Hepatic stellate cell (primary cell): ENCODE measurements around the gene PTPDC1.

ENCODE experiments used
- DNase-seq: peaks from one replicate; pipeline ENCODE4 v3.0.0; 2011; ENCODE audit warnings: low spot score

PTPDC1 gene

DNA sequence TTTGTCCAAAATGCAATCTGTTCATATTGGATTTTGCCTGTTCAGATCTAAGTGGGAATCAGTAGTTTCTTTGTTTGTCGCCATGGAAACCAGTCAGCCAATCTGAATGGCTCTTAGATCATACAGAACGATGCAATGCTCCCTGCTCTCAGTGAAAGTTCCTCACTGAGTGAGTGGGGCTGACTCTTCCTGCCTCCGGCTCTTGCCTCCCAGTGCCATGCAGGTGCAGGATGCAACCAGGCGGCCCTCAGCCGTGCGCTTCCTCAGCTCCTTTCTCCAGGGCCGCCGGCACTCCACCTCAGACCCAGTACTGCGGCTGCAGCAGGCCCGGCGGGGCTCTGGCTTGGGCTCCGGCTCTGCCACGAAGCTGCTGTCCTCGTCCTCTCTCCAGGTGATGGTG lies at the start of gene PTPDC1:
TSS of gene PTPDC1 (plus strand) at position 151 of the 400 bp plus-strand sequence. CDS start at position 218, 67 bp downstream.
- peak; percentile 43 for DNase-seq

GRCh38 chr9:94034511-94034910 lies 49.8 kb upstream of the PTPDC1 start:
- DNase-seq: no peak

- DNase-seq: no peak
Observed at GRCh38 chr9:94039786-94040185, 44.5 kb upstream of the PTPDC1 start.

- no peak for DNase-seq
Observed at GRCh38 chr9:94042516-94043360, 41.5 kb upstream of the PTPDC1 start.

DNA sequence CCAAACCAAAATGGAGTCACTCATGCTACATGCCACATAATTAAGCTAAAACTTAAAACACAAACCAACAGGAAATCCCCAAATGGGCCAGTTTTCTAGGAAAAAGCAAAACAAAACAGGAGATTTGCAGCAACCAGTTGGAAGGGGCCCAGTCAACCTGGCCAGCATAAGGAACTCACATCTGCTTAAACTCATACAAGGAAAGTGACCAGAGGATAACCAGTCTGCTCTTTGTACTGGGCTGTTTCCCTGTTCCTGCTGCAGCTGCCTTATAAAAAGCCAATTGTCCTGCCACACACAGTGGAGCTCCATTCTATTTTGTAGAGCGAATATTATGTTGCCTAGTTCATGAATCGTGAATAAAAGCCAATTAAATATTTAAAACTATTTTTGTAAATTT lies 29.5 kb upstream of the PTPDC1 start:
- DNase-seq: no peak

- peak; percentile 40 for DNase-seq
Observed at GRCh38 chr9:94056442-94056974, 27.8 kb upstream of the PTPDC1 start.

DNA sequence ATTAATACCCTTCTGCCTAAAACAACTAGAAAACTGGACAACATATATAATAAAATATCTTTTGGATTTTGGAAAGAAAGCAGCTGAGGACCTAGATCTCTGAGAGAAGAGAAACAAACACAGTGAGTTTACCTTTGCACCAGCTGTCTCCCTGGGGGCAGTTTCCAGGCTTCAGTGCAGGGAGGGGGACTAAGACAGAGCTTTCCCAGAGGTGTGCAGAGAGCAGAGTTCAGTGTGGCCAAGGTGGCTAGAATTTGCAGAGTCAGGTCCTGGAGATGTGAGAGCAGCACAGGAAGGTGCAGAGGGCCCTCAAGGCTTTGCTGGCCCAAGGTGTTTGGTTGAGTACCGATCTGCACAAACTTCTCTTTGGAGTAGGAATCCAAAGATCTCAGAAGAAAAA lies 26.3 kb upstream of the PTPDC1 start:
- no peak for DNase-seq

- no peak for DNase-seq
Observed at GRCh38 chr9:94061864-94062263, 22.4 kb upstream of the PTPDC1 start.

GRCh38 chr9:94065535-94065961 lies 18.7 kb upstream of the PTPDC1 start:
- peak; percentile 39 for DNase-seq

DNA sequence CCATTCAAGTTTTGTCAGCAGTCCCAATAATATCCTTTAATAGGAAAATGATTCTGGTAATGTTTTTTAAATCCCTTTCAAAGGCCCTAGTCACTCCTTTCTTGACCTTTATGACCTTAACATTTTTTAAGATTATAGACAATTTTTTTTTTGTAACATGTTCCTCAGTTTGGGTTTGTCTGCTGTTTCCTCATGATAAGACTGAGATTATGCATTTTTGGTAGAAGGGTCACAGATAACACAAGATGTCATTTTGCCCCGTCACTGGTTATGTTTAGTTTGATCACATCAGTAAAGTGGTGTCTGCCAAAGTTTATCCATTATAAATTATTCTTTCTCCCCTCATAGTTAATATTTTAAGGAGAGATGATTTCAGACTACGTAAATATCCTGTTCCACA lies 16.0 kb upstream of the PTPDC1 start:
- DNase-seq: no peak

DNA sequence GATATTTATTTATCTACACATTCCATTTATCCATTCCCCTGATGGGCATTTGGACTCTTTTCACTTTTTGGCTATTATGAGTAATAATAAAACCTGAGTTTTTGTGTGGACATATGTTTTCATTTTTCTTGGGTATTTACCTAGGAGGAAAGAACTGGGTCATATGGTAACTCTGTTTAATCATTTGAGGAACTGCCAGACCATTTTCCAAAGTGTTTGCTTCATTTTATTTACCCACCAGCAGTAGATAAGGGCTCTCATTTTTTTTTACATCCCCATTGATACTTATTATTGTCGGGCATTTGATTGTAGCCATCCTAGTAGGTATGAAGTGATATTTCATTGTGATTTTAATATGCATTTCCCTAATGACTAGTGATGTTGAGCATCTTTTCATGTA lies 7.7 kb upstream of the PTPDC1 start:
- no peak for DNase-seq

GRCh38 chr9:94078086-94078485 lies 6.2 kb upstream of the PTPDC1 start:
- DNase-seq: no peak

- DNase-seq: no peak
Observed at GRCh38 chr9:94079236-94079635, 5.0 kb upstream of the PTPDC1 start.

GRCh38 chr9:94080249-94080648 lies 4.0 kb upstream of the PTPDC1 start:
- no peak for DNase-seq

DNA sequence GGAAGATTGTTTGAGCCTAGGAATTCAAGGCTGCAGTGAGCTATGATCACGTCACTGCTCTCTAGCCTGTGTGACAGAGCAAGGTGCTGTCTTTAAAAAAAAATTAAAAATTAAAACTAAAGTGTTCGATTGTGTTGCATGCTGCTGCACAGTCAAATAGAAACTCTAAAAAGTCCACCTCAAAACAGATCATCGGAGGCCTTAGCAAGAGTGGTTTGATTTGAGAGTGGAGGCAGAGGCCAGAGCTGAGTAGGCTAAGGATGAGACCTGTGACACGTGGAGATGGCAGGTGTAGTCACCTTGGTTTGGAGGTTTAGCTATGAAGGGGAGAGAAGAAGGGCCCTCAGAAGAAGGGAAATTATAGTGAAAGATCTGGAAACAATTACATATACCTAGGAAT lies 2.8 kb upstream of the PTPDC1 start:
- DNase-seq: no peak

DNA sequence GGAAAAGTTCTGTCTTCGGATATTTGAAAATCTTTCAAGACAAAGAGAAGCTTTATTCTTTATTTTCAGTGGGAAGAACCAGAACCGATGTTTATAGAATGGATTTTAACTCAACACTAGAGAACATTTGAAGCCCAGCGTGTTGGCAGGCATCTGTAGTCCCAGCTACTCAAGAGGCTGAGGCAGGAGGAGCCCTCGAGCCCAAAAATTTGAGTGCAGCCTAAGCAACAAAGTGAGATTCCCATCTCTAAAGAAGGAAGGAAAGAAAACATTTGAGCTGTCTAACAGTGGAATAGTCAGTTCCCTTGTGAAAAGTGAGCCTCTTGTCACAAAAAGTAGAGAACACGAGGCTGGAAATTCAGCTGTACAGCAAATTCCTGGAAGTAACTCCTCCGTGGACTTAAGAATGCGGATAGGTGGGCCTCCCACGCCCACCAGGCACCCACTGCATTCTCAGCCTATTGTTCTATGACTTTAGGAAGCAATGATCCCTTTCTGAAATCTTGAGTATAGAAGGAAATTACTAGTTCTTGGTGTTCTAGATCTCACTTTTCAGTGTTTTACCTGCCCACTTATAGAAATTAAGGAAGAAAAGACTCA lies 2.3 kb upstream of the PTPDC1 start:
- DNase-seq: no peak

- no peak for DNase-seq
Observed at GRCh38 chr9:94082553-94082952, 1.7 kb upstream of the PTPDC1 start.

DNA sequence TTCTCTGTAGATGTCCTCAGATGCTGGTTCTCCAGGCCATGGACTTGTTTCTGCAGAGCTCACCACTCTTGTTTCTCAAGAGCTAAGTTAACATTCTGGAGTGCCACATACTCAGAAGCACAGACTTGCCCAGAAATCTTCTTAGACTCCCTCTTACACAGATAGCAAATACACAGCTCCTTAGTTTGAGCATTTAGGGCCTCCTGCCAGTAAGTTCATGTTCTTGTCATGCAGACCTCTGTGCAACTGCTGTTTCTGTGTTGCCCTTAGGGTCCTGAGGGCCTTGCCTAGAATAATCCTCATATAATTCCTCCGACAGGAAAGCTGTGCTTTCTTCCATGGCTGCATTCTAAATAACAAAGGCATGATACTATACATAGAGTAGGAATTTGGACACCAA lies 1.3 kb upstream of the PTPDC1 start:
- DNase-seq: no peak

GRCh38 chr9:94083384-94083783 lies 880 bp upstream of the PTPDC1 start:
- no peak for DNase-seq

- DNase-seq: no peak
Observed at GRCh38 chr9:94085062-94085639, 887 bp downstream of the PTPDC1 start.

DNA sequence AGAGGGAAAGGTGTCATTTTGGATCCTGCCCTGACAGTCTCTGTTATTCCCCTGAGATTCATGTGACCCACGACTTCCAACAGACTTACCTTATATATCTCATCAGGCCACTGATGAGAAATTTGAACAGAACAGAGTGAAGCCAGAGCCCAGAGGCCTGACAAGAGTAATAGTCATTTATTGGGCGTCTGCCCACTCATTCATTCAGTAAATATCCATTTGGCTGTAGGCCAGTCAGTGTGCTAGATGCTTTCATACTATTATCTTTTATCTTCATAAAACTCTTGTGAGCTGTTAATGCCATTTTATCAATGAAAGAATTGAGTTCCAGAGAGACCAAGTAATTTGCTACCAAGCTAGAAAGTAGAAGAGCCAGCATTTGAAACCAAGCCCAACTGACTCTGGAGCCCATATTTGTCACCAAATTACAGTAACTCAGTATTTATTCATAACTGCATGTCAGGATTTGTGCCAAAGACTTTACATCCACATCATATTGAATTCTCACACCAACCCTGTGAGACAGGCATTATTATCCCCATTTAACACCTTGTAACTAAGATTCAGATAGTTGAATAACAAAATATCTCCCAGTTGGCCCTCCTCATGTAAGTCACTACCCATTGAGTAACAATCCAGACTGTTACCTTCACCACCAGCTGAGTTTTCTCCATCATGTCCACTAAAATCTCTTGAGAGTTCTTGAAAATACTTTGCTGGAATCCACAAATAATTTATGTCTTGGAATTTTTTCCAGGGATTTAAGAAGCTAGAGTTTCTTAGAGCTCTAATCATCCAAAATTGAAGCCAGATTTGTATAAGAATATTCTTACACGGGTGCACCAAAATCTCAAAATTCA lies 2.5 kb downstream of the PTPDC1 start:
- DNase-seq: no peak
